HepG2 (cell line): ENCODE results near the gene CLEC19A. TPM values are rescaled to one million over a fixed set of nuclear protein-coding genes. Genes with fewer than 3 reads are reported as not detected.

Experiments
- polyA plus RNA-seq, 8 experiments: library from polyadenylated mRNA; depleted of rRNA in 3 of 8; stranded (reverse) in 7 of 8; unstranded in 1 of 8; fragments of >200 nt; fragmentation: Illumina TruSeq in 4 of 8; extraction: Trizol in 4 of 8; gene quantifications; 2 replicates each; pipeline versions ENCODE4 v1.2.1 to v1.2.3, GENCODE V29; 2011 to 2016; ENCODE audit warnings: low read depth in 4 of 8, missing spikeins in 1 of 8, mixed read lengths in 1 of 8; ENCODE audit not compliant: insufficient read depth in 1 of 8
- total RNA-seq, 5 experiments: library from RNA; depleted of rRNA; stranded (reverse); fragments of >200 nt; fragmentation: Illumina TruSeq; extraction: Trizol; gene quantifications; 2 replicates each; pipeline ENCODE4 v1.2.3, GENCODE V29; 2016; ENCODE audit warnings: low read depth in 1 of 5

CLEC19A gene
- total and polyA plus RNA-seq, 2 of the 13 experiments (the other 11 are each of a cell fraction or from before 2014, with no cell fraction given): not detected

Other genes starting within 250 kb of the CLEC19A start
- gene COQ7, start 218.1 kb upstream of the CLEC19A start, total RNA-seq (2016; rRNA removed; fragmentation: Illumina TruSeq; extraction: Trizol): 45.7 and 50.6 TPM in 2 replicates
- 16.3 and 20.1 TPM in 2 replicates for gene COQ7, start 218.1 kb upstream of the CLEC19A start, polyA plus RNA-seq (2011; rRNA removed)
- gene ITPRIPL2, start 171.8 kb upstream of the CLEC19A start, total RNA-seq (2016; rRNA removed; fragmentation: Illumina TruSeq; extraction: Trizol): 11.7 and 12.6 TPM in 2 replicates
- gene ITPRIPL2, start 171.8 kb upstream of the CLEC19A start, polyA plus RNA-seq (2011; rRNA removed): 5.9 and 7.6 TPM in 2 replicates
- 0.14 TPM in 1 of 2 replicates, not detected in the other for gene SYT17, start 117.5 kb upstream of the CLEC19A start, total RNA-seq (2016; rRNA removed; fragmentation: Illumina TruSeq; extraction: Trizol)
- gene SYT17, start 117.5 kb upstream of the CLEC19A start, polyA plus RNA-seq (2011; rRNA removed): 0.44 and 0.85 TPM in 2 replicates
- gene TMC5, start 132.2 kb downstream of the CLEC19A start, total RNA-seq (2016; rRNA removed; fragmentation: Illumina TruSeq; extraction: Trizol): 0.09 and 0.34 TPM in 2 replicates
- gene TMC5, start 132.2 kb downstream of the CLEC19A start, polyA plus RNA-seq (2011; rRNA removed): 0.41 and 0.63 TPM in 2 replicates
- 55.1 and 59.0 TPM in 2 replicates for gene GDE1, start 236.4 kb downstream of the CLEC19A start, total RNA-seq (2016; rRNA removed; fragmentation: Illumina TruSeq; extraction: Trizol)
- gene GDE1, start 236.4 kb downstream of the CLEC19A start, polyA plus RNA-seq (2011; rRNA removed): 35.9 and 38.9 TPM in 2 replicates
- gene CCP110, start 238.2 kb downstream of the CLEC19A start, total RNA-seq (2016; rRNA removed; fragmentation: Illumina TruSeq; extraction: Trizol): 11.1 and 19.9 TPM in 2 replicates
- gene CCP110, start 238.2 kb downstream of the CLEC19A start, polyA plus RNA-seq (2011; rRNA removed): 8.6 and 10.0 TPM in 2 replicates